DOHH2 (cell line): ENCODE results near the gene AGBL1.

Experiments
- CTCF ChIP-seq: fragments of 200-600 bp; sonication (generic); IDR thresholded peaks from one replicate; pipeline ENCODE4 v1.5.1; 2014; ENCODE audit warnings: antibody characterized with exemption, mild to moderate bottlenecking, low read depth, low read length; ENCODE audit not compliant: poor library complexity, severe bottlenecking
- EZH2phosphoT487 ChIP-seq: fragments of 200-600 bp; sonication (generic); IDR thresholded peaks from 2 replicates; pipeline ENCODE4 v1.6.1; 2017; ENCODE audit warnings: borderline replicate concordance, mild to moderate bottlenecking, antibody characterized with exemption, low read length, moderate library complexity, mixed read lengths

GRCh38 chr15:86634992-86635638 lies 555.4 kb downstream of the AGBL1 start:
- TF ChIP-seq CTCF (no peak), EZH2phosphoT487 (no peak)
